ENCODE results near the gene ACTR1A.
"Not testable (repeated sequence)": the region's sequence is repeated elsewhere in the genome, so short reads cannot be mapped to it uniquely, and the experiment has no call there.

The ACTR1A gene

DNA sequence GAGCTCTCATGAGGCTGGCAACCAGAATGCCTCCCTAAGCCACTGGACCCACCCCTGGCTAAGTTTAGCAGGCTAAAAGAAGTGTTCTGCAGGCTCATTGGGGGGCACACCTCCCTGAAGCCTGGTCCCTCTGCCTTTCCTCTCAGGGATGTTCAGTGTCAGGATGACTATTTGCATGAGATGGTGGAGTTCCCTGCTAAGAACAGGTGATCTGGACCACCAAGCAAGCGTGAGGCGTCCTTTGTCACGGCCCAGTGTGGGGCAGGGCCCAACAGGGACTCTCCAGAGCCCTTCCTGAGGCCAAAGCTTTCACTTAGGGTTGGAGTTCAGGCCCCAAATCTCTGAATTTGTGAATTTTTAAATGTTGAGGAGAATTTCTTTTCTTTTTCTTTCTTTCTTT is 13.2 kb upstream of the ACTR1A start:
- DNase-seq (ENCODE audit: low spot score) = no peak

DNA sequence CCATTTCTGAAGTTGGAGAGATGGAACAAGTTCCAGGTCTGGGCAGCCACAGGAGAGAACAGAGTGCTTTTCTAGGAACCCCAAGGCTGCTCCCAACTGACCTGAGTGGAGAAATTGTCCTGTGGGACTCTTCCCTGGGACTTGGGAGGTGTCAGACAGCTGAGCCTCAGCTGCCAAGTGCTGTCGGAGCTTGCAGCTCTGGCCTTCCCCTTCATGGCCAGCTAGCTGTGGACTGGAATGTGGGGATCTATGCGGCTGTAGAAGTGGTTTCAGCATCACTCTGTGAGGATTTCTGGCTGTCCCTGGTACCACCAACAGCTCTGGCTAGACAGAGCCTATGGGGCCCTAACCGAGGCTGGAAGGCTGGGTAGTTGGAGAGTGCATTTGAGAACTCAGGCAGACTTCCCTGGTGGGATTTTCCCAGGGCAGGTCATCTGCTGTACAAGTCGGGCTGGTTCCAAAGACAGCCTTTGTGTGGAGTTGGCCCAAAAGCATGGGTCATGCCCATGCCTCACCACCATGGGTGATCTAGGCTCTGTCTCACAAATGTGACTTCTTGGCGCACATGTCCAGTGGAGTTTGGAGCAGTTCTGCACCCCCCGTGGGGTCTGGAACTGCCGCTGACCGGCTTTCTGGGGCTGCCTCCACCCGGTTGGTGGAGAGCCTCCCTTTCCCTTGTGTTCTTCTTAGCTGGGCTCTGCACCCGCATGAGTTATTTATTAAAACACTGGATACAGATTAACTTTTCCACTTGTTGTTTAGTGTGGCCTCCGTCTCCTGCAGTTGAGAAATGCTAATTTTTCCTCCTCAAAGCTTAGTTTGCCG is 12.2 kb upstream of the ACTR1A start:
- DNase-seq (ENCODE audit: low spot score) = no peak

DNA sequence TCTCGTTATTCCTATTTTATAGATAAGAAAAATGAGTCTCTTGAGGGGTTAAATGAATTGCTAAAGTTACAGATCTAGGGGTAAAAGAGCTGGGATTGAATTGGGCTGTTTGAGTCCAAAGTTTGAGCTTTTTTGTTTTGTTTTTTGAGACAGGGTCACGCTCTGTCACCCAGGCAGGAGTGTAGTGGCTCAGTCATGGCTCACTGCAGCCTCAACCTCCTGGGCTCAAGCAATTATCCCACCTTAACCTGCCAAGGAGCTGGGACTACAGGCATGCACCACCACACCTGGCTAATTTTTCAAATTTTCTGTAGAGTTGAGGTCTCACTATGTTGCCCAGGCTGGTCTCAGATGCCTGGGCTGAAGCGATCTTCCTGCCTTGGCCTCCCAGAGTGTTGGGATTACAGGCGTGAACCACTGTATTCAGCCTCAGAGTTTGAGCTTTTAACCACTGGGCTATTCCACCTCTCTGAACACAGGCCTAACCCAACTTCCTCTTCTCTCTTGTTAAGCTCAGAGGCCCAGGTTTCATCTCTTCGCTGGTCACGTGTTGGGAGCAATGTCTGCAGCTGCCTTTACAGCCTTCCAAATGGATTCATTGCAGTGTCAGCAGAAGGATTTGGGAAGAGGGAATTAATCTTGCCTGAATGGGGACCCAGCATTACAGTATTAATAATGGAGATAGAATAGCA is 9.2 kb upstream of the ACTR1A start:
- no peak for DNase-seq (ENCODE audit: low spot score)

DNA sequence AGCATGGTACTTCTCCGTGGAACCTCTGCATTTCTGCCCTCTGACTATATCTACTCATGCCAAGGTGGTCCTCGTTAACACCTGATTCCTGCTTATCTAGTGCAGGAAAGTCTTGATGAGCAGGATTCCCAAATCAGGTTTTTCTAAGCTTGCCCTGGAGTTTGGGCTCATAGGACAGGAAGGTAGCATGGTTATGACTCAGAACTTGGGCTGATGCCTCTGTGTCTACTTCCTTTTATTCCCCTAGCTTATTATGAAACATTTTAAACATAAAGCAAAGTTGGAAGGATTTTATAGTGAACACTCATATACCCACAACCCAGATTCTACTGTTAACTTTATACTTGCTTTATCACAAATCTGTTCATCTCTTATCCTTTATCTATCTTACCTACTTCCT is 6.9 kb upstream of the ACTR1A start:
- DNase-seq (ENCODE audit: low spot score) = no peak

DNA sequence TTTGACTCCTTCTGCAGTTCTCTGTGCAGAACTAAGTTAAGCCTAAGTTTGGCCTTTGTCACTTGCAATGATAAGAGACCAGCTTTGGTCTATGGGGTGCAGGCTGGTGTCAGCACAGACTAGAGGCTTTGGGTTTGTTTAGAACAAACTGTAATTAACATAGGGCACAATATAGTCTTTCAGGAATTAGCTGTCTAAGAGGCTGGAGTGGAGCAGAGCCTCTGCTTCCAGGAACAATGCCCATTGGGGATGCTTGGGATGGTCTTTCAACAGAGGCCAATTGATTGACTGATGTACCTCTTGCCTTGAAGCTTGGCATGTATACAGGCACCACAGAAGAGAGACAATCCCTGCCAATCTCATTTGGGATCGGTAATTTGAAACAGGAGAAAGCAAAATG is 6.0 kb upstream of the ACTR1A start:
- DNase-seq (ENCODE audit: low spot score) = no peak

DNA sequence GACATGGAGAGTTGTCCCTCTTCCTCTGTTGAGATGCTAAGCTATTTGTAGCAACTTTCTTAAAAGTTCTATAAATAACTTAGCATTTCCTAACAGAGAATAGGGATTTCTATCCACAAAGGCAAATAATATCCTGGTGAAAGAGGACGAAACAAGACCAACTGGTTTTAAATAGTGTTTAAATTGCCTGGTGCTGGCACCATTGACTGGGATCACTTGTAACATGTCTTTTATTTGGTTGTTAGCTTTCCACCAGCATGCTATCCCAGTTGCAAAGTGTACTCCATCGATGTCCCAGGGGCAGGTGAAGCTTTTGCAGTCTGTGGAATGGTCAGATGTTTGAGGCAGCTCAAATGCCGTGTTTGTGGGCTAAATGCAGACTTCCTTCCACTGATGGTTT is 5.0 kb upstream of the ACTR1A start:
- DNase-seq (ENCODE audit: low spot score) = no peak

DNA sequence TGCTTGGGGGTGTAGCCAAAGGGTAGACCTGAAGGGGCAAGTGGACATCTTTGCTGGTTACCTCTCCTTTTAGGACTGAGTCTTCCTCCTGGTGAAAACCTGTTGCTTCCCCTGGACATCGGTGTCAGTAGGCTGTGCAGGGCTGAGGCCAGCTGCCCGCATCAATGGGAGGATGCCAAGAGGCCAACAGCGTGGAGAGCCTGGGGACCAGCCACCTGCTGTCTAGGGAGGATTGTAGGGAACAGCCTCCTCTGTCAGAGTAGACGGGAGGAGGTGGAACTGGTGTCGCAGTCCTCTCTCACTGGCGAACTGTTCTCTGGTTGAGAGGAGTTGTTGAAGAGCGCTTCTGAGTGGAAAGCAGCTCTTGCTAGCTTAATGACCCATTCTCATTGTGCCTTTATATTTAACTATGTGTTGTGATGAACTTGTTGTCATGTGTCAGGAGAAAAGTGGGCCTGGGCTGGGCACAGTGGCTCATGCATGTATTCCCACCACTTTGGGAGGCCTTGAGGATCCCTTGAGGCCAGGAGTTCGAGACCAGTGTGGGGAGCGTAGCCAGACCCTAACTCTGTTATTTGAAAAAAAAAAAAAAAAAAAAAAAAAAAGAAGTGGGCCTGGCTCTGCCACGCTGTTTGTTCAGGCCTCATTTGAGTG is 3.1 kb upstream of the ACTR1A start:
- DNase-seq (ENCODE audit: low spot score) = no peak

DNA sequence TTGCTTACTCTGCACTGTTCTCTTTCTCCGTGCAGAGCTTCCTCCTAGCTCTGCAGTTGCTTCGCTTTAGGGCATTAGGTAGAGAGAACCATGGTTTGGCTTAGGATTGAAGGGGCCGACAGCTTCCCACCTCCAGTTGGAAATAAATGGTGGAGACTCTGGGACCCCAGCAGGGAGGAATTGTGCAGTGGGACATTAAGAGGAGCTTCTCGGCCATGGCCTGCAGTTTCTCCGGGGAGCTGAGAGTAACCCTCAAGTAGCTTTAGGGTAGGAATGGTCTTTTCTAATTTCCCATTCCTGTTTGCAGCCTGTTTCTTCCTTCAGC is 2.4 kb upstream of the ACTR1A start:
- DNase-seq (ENCODE audit: low spot score) = no peak

DNA sequence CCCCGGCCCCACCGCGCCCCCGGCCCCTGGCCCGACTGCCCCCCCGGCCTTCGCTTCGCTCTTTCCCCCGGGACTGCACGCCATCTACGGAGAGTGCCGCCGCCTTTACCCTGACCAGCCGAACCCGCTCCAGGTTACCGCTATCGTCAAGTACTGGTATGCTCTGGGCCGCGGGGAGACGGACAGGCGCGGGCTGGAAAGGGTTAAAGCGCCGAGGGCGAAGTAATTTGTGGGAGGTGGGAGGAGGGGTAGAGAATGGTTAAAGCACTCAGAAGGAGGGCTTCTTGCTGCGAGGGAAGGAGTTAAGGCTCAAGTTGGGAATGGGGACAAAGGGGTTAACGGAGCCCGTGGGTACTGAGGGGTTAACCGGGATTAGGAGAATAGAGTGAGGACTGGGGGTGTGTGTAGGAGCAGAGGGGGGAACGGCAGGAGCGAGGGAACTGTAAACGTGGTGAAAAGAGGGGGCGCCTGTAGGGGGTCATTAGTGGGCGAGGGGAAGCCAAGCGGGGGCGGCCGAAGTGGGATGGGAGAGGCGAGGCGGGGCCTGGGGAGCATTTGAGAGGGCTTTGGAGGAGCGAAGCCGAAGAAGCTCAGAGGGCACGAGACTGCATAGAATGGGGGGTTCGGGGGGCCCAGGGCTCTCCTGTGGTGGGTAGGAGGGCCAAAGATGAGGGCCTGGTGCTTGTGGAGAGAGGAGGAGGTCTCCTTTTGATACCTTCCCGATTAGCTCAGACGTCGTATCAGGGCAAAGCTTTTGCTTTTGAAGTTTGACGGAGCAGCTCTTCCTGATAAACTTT is 1.9 kb upstream of the ACTR1A start:
- no peak for DNase-seq (ENCODE audit: low spot score)

DNA sequence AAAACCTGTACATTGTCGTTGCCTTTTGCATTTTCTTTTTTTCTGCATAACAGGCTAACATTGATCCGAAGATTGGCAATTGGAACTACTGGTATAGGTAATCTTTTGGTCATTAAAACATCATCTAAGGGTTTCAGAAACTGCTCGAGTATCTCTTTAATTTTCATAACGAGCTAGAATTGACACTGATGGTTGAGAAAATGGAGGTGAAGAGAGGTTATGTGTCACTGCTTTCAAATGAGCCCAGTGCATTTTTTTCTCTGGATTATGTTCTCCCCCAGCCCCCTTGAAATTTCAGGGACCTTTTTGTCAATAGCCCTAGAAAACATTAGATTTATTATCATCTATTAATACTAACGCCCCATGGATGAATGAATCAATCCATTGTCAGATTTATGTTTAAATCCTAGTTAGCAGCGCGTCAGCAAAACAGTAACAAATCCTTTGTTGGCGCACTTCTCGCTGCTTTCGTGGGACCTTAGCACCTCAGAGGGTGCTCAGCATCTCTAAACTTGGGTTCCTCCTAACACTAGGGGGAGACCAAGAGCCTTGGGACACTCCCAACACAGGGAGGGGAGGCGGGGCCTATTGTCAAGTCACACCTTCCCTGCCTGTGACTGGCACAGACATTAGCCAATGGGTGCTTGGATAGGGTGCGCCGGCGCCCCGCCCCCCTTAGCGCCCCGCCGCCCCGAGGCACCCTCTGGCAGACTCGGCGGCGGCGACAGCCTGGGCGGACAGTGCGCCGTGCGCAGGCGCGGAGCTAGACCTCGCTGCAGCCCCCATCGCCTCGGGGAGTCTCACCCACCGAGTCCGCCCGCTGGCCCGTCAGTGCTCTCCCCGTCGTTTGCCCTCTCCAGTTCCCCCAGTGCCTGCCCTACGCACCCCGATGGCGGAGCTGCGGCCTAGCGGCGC is 1.0 kb upstream of the ACTR1A start, which contains the start of gene SUFU:
Gene SUFU (plus strand): TSS at position 709 of the 915 bp plus-strand sequence. CDS start 181 bp downstream, at position 890.
- DNase-seq (ENCODE audit: low spot score) = peak; percentile 89

DNA sequence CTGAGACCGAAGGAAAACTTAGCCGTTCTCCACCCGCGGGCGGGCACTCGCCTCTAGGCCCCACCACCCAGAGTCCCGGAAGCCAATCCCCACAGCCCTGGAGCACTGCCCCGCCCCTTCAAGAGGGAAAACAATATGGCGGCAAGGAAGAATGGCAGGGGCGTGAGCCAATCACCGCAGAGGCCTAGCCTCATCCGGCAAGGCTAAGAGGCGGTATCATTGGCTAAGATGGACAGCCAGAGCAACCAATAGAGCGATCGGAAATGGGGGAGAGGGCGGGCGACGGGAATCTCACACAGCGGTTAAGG is 529 bp downstream of the ACTR1A start:
- peak; percentile 93 for DNase-seq (ENCODE audit: low spot score)

DNA sequence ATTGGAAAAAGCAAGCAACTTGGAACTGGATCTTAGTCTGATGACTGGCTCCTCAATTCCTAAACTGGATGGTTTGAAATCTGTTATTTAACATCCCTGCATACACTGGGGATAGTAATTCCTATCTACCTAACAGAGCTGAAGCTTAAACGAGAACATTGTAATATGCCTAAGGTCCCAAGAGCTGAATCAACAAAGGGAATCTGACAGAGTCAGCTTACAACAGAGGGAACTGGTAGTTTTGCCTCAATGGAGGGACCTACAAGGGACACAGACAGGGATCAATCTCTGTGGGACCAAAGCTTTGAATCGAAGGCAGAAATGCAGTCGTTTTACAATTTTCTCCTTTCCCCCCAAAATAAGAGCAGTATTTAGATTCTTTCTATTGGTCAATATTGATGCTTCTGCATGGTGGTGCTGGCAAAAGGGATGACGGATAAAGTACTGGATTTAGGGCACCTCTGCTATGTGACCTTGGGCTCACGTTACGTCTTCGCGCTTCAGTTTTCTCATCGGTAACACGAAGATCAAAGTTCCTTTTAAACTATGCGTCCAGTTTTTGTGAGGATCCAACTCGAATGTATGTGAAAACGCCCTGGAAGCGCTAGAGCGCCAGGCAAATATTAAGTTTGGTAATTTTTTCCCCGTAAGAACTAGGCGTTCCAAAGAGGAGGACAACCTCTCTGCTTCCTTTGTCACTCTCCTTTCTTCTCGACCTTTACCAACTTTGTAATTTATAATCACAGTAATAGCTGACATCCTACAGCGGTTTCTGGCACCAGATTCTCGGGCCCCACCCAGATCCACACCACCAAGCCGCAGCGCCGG is 1.1 kb downstream of the ACTR1A start:
- DNase-seq (ENCODE audit: low spot score) = no peak

DNA sequence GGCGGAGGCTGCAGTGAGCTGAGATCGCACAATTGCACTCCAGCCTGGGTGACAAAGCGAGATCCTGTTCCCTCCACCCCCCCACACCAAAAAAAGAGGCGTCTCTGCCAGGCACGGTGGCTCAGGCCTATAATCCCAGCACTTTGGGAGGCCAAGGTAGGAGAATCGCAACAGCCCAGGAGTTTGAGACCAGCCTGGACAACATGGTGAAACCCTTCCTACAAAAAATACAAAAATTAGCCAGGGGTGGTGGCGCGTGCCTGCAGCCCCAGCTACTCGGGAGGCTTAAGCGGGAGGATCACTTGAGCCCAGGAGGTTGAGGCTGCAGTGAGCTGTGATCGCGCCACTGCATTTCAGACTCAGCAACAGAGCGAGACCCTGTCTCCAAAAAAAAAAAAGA is 1.8 kb downstream of the ACTR1A start:
- not testable (repeated sequence) for DNase-seq (ENCODE audit: low spot score)

DNA sequence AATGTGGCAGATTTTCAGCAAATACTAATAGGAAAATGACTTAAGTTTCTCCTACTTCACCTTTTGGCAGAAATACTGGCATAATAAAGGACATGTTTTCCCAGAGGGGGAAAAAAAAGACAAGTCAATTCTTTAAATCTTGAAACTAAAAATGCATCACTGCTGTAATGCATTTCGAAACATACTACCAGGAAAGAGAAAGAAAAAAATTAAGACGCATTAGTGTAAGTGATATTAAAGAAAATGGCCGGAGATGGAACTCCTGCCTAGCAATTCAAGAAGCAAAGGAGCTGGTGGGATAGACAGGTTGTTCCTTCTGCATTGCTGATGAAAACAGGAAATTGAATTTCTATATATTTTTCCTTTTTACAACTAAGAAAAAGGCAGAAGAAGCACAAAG is 3.2 kb downstream of the ACTR1A start:
- DNase-seq (ENCODE audit: low spot score) = no peak

DNA sequence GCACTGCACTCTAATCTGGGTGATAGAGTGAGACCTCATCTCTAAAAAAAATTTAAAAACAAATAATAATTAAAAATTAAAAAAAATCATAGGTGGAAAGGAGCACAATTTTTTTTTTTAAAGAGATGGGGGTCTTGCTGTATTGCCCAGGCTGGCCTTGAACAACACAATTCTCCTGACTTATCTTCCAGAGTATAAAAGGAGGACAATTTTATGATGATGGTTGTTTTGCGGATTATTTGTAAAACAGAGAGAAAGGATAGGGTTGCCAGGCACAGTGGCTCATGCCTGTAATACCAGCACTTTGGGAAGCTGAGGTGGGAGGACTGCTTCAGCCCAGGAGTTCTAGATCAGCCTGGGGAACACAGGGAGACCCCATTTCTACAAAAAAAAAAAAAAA is 5.0 kb downstream of the ACTR1A start:
- DNase-seq (ENCODE audit: low spot score) = no peak

DNA sequence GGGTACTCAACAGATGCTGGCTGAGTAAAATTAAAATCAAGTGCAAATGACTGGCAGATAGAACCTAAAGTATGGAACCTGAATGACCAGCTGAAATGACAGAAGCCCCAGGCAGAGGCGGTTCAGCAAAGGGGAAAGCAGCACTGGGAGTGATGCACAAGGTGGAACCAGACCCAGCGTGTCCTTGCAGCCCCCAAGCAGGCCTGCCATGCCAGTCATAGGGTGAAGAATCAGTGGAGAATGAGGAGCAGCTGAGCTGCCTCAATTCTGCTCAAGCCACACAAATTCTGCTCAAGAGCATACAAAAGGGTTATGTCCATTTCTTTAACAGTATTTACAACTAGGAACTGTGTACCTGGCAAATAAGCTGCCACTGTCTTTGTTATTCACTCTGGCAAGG is 8.7 kb downstream of the ACTR1A start:
- no peak for DNase-seq (ENCODE audit: low spot score)

DNA sequence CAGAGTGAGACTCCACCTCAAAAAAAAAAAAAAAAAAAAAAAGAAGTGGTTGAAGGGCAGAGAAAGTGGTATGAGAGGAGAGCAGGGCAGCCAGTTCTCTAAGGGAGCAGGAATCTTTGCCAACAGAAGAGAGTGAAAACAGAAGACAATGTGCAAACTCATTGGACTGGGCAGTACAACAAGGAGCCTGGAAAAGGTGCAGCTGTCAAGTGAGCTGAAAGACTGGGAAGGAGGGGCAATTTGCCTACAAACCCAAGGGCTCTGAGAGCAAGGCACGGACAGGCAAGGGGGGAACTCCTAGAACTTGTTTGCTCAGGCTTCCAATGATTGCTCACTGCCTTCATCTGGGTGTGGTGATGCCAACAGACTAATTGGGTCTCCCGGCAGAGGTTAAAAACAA is 9.5 kb downstream of the ACTR1A start:
- DNase-seq (ENCODE audit: low spot score) = no peak

DNA sequence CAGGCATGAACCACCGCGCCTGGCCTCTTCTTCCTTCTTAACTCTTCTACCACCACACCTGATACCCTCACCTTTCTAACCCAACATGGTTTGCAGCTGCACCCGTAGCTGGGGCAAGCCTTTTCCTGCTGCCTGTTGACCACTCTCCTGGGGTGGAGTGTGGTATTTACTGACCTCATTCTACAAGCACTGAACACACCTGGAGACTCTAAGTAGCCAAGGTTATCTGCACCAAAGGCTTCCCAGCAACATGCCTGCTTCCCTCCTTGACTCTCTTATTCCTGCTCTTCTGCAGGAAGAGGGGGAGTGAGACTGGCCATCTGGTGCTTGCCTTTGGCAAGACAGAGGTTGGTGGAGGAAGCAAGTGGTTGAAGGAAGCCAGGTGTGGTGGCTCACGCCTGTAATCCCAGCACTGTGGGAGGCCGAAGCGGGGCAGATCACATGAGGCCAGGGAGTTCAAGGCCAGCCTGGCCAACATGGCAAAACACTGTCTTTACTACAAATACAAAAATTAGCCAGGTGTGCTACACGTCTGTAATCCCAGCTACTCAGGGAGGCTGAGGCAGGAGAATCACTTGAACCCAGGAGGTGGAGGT is 10.1 kb downstream of the ACTR1A start:
- DNase-seq (ENCODE audit: low spot score) = no peak

DNA sequence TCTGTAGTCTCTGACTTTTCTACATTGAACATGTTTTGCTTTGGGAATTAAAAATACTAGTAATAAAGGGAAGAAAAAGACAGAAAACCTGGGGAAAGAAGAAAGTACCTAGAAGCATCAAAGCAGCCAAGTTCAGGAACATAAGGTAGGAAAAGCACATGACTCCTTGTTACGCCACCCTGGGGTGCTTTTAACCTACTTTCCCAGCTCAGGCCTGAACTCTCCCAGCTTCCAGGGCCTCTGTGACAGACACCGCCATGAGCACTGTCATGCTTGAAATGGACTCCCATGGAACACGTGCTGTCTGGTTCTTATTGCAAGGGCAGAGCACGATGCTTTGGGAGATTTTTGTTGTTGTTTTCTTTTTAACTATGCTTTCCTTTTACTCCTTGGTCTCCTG is 11.4 kb downstream of the ACTR1A start:
- no peak for DNase-seq (ENCODE audit: low spot score)

DNA sequence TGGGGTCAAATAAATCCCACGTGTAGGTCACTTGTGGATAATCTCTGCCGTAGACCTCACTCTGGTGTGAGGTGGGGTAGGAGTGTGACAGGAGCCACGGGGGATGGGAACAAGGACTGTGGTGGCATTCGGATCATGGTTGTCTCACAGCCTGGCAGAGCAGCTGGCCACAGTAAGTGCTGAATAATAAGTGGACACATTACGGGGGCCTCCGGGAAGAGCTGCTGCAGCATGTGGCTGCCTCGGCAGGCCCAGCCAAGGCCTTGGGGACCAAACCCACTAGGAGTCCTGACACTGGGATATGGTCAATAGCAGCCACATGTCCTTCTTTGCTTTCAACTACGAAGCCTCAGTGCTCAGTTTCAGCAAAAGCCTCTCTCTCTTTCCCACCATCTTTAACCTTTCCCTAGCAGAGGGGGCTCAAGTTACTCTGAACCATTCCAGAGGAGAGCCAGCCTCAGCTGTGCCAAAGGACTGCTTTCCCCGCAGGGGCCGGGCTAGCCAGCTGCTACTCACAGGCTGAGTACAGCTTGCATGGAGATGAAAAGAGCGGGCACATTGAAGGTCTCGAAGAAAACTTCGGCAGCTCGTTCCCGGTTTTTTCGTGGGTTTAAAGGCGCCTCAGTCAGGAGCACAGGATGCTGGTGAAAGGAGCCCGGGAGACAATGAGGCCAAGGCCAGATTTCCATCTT is 17.3 kb downstream of the ACTR1A start:
- DNase-seq (ENCODE audit: low spot score) = no peak
